ENCODE measurements around the gene DIAPH2.

DIAPH2 gene

GRCh38 chrX:96907516-96908272 lies 223.1 kb downstream of the DIAPH2 start:
- H3K4me3 Mint-ChIP-seq: no peak overlapping the region
- no peaks in the 10 kb centered on the region for H3K27me3 Mint-ChIP-seq
- H3K36me3 Mint-ChIP-seq: peaks cover 4% of the 10 kb centered on the region
- no peak overlapping the region for H3K27ac Mint-ChIP-seq
- no peaks in the 10 kb centered on the region for H3K4me1 Mint-ChIP-seq (ENCODE audit: low read depth)
- H3K9me3 Mint-ChIP-seq (ENCODE audit: low read depth): no peaks in the 10 kb centered on the region

DNA sequence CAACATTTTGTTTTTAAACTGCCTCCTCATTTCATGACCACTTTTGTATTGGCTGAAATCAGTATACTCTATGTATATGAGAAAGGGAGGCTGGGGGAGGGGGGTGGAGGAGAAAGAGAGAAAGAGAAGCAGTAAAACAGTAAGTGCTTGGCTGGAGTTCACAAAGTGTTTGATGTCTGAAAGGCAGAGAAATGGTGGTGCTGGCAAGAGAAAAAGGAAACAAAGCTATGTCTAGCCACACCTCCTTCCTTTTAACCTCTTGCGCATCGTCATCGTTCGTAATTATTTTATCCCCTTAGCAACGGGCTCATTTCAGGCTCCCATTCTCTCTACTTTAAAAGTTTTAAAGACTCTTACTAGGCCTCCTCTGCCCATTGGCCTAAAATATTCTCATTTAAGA lies 224.6 kb downstream of the DIAPH2 start:
- Mint-ChIP-seq H3K27ac (no peak overlapping the region), H3K27me3 (no peaks in the 10 kb centered on the region), H3K4me3 (no peak overlapping the region), H3K9me3 (ENCODE audit: low read depth) (no peaks in the 10 kb centered on the region), H3K4me1 (ENCODE audit: low read depth) (no peaks in the 10 kb centered on the region), H3K36me3 (peaks cover 7% of the 10 kb centered on the region)

DNA sequence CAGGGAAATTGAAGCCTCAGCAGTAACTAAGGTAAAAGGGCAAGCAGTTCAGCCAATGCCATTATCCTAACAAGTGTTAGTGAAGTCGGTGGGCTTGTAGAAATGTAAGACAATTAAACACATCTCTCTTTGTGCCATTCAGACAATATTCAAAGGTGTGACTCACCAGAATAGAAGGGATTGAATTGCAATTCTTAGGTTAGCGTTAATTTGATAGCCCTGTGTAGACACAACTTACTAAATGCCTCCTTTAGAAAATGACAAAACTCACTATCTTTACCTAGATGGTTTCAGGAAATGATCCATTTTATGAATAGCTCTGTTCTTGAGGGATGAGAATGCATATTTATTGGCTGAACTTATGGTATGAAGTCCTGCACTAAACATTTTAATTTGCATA lies 234.2 kb downstream of the DIAPH2 start:
- no peaks in the 10 kb centered on the region for H3K9me3 Mint-ChIP-seq (ENCODE audit: low read depth)
- H3K4me3 Mint-ChIP-seq: no peak overlapping the region
- no peaks in the 10 kb centered on the region for H3K4me1 Mint-ChIP-seq (ENCODE audit: low read depth)
- peaks cover 10% of the 10 kb centered on the region for H3K36me3 Mint-ChIP-seq
- no peak overlapping the region for H3K27ac Mint-ChIP-seq
- no peaks in the 10 kb centered on the region for H3K27me3 Mint-ChIP-seq

GRCh38 chrX:96919672-96920071 lies 235.0 kb downstream of the DIAPH2 start:
- Mint-ChIP-seq H3K4me3 (no peak overlapping the region), H3K27ac (no peak overlapping the region), H3K4me1 (ENCODE audit: low read depth) (no peaks in the 10 kb centered on the region), H3K36me3 (peaks cover 5% of the 10 kb centered on the region), H3K27me3 (no peaks in the 10 kb centered on the region), H3K9me3 (ENCODE audit: low read depth) (no peaks in the 10 kb centered on the region)

DNA sequence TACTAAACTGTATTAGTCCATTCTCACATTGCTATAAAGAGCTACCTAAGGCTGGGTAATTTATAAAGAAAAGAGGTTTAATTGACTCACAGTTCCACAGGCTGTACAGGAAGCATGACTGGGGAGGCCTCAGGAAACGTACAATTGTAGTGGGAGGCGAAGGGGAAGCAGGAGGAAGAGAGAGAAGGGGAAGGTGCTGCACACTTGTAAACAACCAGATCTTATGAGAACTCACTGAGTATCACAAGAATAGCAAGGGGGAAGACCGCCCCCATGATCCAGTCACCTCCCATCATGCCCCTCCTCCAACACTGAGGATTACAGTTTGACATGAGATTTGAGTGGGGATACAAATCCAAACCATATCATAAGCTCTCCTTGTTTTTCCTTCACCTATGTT lies 239.9 kb downstream of the DIAPH2 start:
- peaks cover 5% of the 10 kb centered on the region for H3K36me3 Mint-ChIP-seq
- H3K9me3 Mint-ChIP-seq (ENCODE audit: low read depth): no peaks in the 10 kb centered on the region
- H3K27me3 Mint-ChIP-seq: no peaks in the 10 kb centered on the region
- no peak overlapping the region for H3K4me3 Mint-ChIP-seq
- no peak overlapping the region for H3K27ac Mint-ChIP-seq
- H3K4me1 Mint-ChIP-seq (ENCODE audit: low read depth): no peaks in the 10 kb centered on the region

GRCh38 chrX:96929036-96929435 lies 244.4 kb downstream of the DIAPH2 start:
- H3K4me1 Mint-ChIP-seq (ENCODE audit: low read depth): no peaks in the 10 kb centered on the region
- H3K9me3 Mint-ChIP-seq (ENCODE audit: low read depth): no peaks in the 10 kb centered on the region
- no peaks in the 10 kb centered on the region for H3K27me3 Mint-ChIP-seq
- no peaks in the 10 kb centered on the region for H3K36me3 Mint-ChIP-seq
- H3K27ac Mint-ChIP-seq: no peak overlapping the region
- H3K4me3 Mint-ChIP-seq: no peak overlapping the region

- Mint-ChIP-seq H3K27ac (no peak overlapping the region), H3K4me3 (no peak overlapping the region), H3K36me3 (peaks cover 30% of the 10 kb centered on the region)
Observed at GRCh38 chrX:96957718-96958117, 273.1 kb downstream of the DIAPH2 start.

DNA sequence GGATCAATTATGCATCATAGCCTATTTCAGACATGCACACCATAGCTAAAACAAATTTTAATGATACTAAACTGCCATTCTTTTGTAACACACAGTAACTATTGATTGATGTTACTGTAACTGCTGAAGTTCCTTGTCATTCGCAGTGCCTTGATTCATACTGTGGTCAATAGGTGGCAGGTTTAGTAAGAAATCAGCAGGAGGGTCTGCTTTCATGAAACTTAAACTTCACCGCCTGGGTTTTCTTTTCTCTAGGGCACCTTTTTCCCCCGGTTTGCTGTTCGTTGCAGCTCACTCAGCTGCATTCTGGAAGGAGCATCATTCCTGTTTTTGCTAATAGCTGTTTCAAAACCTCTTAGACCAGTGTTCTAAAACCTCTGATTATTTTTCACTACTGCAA lies 287.2 kb downstream of the DIAPH2 start:
- Mint-ChIP-seq H3K36me3 (peaks cover 16% of the 10 kb centered on the region), H3K4me3 (no peak overlapping the region), H3K27ac (no peak overlapping the region), H3K27me3 (no peaks in the 10 kb centered on the region), H3K4me1 (ENCODE audit: low read depth) (no peaks in the 10 kb centered on the region), H3K9me3 (ENCODE audit: low read depth) (no peaks in the 10 kb centered on the region)

More at GRCh38 chrX:96957718-96958117, 273.1 kb downstream of the DIAPH2 start:
- H3K9me3 Mint-ChIP-seq (ENCODE audit: low read depth): peaks cover 7% of the 10 kb centered on the region
- no peaks in the 10 kb centered on the region for H3K4me1 Mint-ChIP-seq (ENCODE audit: low read depth)
- H3K27me3 Mint-ChIP-seq: no peaks in the 10 kb centered on the region

DNA sequence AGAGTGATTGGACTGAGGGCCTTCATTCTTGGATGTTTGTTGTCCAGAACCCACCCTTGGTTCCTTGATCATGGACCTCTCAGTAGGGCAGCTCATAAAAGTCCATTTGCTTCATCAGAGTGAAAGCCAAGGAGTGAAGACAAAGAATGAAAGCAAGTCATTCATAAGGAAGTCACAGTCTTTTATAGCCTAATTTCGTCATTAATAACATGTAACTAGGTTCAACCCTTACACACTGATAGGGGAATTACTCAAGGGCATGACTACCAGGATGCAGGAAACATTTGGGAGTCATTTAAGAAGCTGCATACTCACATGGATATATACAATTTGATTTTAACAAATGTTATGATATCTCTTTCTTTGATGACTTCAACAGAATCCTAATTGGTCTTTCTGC lies 294.3 kb downstream of the DIAPH2 start:
- no peak overlapping the region for H3K4me3 Mint-ChIP-seq
- no peaks in the 10 kb centered on the region for H3K4me1 Mint-ChIP-seq (ENCODE audit: low read depth)
- no peaks in the 10 kb centered on the region for H3K27me3 Mint-ChIP-seq
- H3K27ac Mint-ChIP-seq: no peak overlapping the region
- no peaks in the 10 kb centered on the region for H3K36me3 Mint-ChIP-seq
- H3K9me3 Mint-ChIP-seq (ENCODE audit: low read depth): no peaks in the 10 kb centered on the region

DNA sequence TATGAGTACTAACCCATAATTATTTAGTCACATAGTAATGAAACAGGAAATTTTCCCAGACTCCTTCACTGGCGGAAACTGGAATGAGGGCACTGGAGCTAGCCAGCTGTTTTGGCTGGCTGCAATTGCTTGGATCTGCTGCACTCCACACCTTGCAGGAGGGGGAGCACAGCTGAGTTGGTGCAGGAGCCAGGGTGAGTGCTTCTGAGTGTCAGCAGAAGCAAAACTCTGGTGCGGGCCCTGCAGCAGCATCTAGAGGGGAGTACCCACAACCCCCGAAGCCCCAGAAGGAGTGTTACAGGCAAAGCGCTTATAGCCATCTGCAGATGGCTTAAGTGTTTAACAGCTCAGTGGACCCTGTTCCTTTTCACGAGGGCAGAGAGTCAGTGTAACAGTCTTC lies 295.1 kb downstream of the DIAPH2 start:
- Mint-ChIP-seq H3K27ac (no peak overlapping the region), H3K27me3 (no peaks in the 10 kb centered on the region), H3K9me3 (ENCODE audit: low read depth) (no peaks in the 10 kb centered on the region), H3K4me1 (ENCODE audit: low read depth) (no peaks in the 10 kb centered on the region), H3K36me3 (no peaks in the 10 kb centered on the region), H3K4me3 (no peak overlapping the region)

GRCh38 chrX:96982161-96982560 lies 297.5 kb downstream of the DIAPH2 start:
- Mint-ChIP-seq H3K36me3 (no peaks in the 10 kb centered on the region), H3K27me3 (no peaks in the 10 kb centered on the region), H3K9me3 (ENCODE audit: low read depth) (no peaks in the 10 kb centered on the region), H3K27ac (no peak overlapping the region), H3K4me3 (no peak overlapping the region), H3K4me1 (ENCODE audit: low read depth) (no peaks in the 10 kb centered on the region)

DNA sequence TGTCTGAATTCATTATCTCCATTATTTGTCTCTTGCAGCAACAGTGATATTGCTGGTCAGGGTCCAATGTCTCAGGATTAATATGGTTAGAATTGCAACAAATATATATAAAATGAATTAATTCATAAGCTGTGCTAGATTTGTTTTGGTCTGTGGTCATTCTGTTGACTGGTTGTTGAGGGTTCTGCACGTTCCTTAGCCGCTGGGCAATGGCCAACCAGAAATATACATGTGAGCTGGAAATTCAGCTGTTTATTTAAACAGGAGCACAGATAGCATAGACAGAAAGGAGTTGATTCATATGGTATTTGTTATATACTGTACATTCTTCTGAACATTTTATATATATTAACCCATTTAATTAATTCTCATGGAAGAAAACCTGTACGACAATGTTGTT lies 299.9 kb downstream of the DIAPH2 start:
- Mint-ChIP-seq H3K4me3 (no peak overlapping the region), H3K27me3 (no peaks in the 10 kb centered on the region), H3K9me3 (ENCODE audit: low read depth) (no peaks in the 10 kb centered on the region), H3K36me3 (peaks cover 3% of the 10 kb centered on the region), H3K27ac (no peak overlapping the region), H3K4me1 (ENCODE audit: low read depth) (no peaks in the 10 kb centered on the region)

GRCh38 chrX:96985046-96985445 lies 300.4 kb downstream of the DIAPH2 start:
- Mint-ChIP-seq H3K9me3 (ENCODE audit: low read depth) (no peaks in the 10 kb centered on the region), H3K4me3 (no peak overlapping the region), H3K4me1 (ENCODE audit: low read depth) (no peaks in the 10 kb centered on the region), H3K27me3 (no peaks in the 10 kb centered on the region), H3K36me3 (peaks cover 3% of the 10 kb centered on the region), H3K27ac (no peak overlapping the region)

DNA sequence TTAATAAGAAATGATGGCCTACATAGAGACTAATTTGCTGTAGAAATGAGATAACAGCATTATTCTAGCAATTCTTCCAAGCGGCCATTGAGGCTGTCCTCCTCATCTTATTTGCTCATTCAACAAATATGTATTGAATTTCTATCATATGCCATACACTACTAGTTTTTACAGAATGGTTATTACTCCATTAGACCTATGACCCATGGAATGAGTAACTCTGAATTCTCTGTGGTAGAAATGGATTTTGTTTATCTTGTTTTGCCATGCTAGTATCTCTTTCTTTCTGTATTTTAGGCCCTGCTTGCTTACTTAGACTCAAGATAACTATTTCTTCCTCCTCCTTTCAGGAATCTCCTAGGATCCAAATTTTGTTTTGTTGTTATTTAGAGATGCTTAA lies 302.6 kb downstream of the DIAPH2 start:
- Mint-ChIP-seq H3K27me3 (no peaks in the 10 kb centered on the region), H3K27ac (no peak overlapping the region), H3K36me3 (peaks cover 3% of the 10 kb centered on the region), H3K4me3 (no peak overlapping the region), H3K9me3 (ENCODE audit: low read depth) (no peaks in the 10 kb centered on the region), H3K4me1 (ENCODE audit: low read depth) (no peaks in the 10 kb centered on the region)

GRCh38 chrX:96989830-96990571 lies 305.4 kb downstream of the DIAPH2 start:
- Mint-ChIP-seq H3K36me3 (peaks cover 5% of the 10 kb centered on the region), H3K27me3 (no peaks in the 10 kb centered on the region), H3K27ac (no peak overlapping the region), H3K4me1 (ENCODE audit: low read depth) (no peaks in the 10 kb centered on the region), H3K4me3 (no peak overlapping the region), H3K9me3 (ENCODE audit: low read depth) (no peaks in the 10 kb centered on the region)

DNA sequence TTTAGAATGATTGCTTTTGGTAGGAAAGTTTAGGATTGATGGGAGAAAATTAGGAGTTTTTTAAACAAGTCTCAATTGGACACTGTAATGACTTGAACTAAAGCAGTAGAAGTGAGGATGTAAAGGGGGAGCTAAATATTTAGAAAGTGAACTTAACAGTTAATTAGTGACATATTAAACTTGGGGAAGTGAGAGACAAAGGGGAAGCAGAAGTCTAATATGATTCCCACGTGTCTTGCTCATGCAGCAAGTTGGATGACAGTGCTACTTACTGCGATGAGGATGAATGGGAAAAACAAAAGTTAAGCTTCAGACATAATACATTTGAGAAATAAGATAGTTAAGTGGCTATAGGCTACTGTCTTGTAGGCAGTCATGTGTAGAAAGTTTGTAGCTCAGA lies 309.5 kb downstream of the DIAPH2 start:
- H3K27me3 Mint-ChIP-seq: no peaks in the 10 kb centered on the region
- H3K4me3 Mint-ChIP-seq: no peak overlapping the region
- peaks cover 2% of the 10 kb centered on the region for H3K36me3 Mint-ChIP-seq
- no peak overlapping the region for H3K27ac Mint-ChIP-seq
- H3K4me1 Mint-ChIP-seq (ENCODE audit: low read depth): no peaks in the 10 kb centered on the region
- no peaks in the 10 kb centered on the region for H3K9me3 Mint-ChIP-seq (ENCODE audit: low read depth)
